ENCODE data around the gene EVA1C.

DNA sequence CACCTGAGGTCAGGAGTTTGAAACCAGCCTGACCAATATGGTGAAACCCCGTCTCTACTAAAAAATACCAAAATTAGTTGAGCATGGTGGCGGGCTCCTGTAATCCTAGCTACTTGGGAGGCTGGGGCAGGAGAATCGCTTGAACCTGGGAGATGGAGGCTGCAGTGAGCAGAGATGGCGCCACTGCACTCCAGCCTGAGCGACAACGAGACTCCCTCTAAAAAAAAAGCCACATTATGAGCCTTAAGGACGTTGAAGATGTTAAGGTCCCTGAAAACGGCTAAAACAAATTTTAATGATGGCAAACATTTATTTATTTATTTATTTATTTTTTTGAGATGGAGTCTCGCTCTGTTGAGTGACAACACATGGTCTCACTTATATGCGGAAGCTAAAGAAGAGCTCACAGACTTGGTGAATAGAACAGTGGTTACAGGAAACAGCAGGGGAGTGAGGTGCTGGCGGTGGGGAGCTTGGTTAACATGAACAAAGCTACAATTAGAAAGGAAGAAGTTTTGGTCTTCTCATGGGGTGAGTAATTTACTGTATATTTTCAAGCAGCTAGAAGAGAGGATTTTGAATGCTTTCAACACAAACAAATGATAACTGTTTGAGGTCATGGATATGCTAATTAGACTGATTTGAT, 125.8 kb downstream of the EVA1C start:
- TF ChIP-seq, protein P1, sequence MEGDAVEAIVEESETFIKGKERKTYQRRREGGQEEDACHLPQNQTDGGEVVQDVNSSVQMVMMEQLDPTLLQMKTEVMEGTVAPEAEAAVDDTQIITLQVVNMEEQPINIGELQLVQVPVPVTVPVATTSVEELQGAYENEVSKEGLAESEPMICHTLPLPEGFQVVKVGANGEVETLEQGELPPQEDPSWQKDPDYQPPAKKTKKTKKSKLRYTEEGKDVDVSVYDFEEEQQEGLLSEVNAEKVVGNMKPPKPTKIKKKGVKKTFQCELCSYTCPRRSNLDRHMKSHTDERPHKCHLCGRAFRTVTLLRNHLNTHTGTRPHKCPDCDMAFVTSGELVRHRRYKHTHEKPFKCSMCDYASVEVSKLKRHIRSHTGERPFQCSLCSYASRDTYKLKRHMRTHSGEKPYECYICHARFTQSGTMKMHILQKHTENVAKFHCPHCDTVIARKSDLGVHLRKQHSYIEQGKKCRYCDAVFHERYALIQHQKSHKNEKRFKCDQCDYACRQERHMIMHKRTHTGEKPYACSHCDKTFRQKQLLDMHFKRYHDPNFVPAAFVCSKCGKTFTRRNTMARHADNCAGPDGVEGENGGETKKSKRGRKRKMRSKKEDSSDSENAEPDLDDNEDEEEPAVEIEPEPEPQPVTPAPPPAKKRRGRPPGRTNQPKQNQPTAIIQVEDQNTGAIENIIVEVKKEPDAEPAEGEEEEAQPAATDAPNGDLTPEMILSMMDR (IDR thresholded peaks at IDR 0.05; ENCODE audit: poor library complexity): no peak
- TF ChIP-seq EZH2phosphoT487 (IDR thresholded peaks at IDR 0.05; ENCODE audit: low read depth, severe bottlenecking, unreplicated experiment): no peak
- no peak for TF ChIP-seq EZH2 (IDR thresholded peaks at IDR 0.05; ENCODE audit: borderline replicate concordance)
